GM18505 (cell line): ENCODE results near the gene RPGR.

Experiments
- ATAC-seq: cut with Tn5 transposase; IDR thresholded peaks from one replicate; pipeline ENCODE4 v1.9.1; 2021; ENCODE audit not compliant: unreplicated experiment
- POLR2A ChIP-seq: IDR thresholded peaks from 4 replicates; pipeline ENCODE4 v1.6.1; 2011; ENCODE audit warnings: borderline replicate concordance; ENCODE audit not compliant: insufficient read depth, insufficient read length; ENCODE audit errors: extremely low read depth

Gene RPGR

GRCh38 chrX:38342853-38343778 is 15.8 kb upstream of the RPGR start:
- no peak for ATAC-seq
- TF ChIP-seq POLR2A = no peak

- no peak for TF ChIP-seq POLR2A
- ATAC-seq = no peak
Observed at GRCh38 chrX:38341442-38341841, 14.1 kb upstream of the RPGR start.

GRCh38 chrX:38336538-38337240 is 9.4 kb upstream of the RPGR start:
- ATAC-seq = no peak

GRCh38 chrX:38335382-38335781 is 8.1 kb upstream of the RPGR start:
- no peak for TF ChIP-seq POLR2A
- ATAC-seq = no peak

More at GRCh38 chrX:38336538-38337240, 9.4 kb upstream of the RPGR start:
- TF ChIP-seq POLR2A = no peak

GRCh38 chrX:38332505-38332904 is 5.2 kb upstream of the RPGR start:
- TF ChIP-seq POLR2A = no peak
- peak; percentile 64 for ATAC-seq

- no peak for TF ChIP-seq POLR2A
- ATAC-seq = no peak
Observed at GRCh38 chrX:38327775-38328081, 419 bp upstream of the RPGR start.

- TF ChIP-seq POLR2A = no peak
- no peak for ATAC-seq
Observed at GRCh38 chrX:38326086-38326485, 1.2 kb downstream of the RPGR start.

- no peak for ATAC-seq
- no peak for TF ChIP-seq POLR2A
Observed at GRCh38 chrX:38320819-38321218, 6.5 kb downstream of the RPGR start.

- no peak for TF ChIP-seq POLR2A
- ATAC-seq = no peak
Observed at GRCh38 chrX:38318606-38319005, 8.7 kb downstream of the RPGR start.

- TF ChIP-seq POLR2A = no peak
- ATAC-seq = no peak
Observed at GRCh38 chrX:38318196-38318595, 9.1 kb downstream of the RPGR start.

- TF ChIP-seq POLR2A = no peak
- ATAC-seq = no peak
Observed at GRCh38 chrX:38315186-38315585, 12.1 kb downstream of the RPGR start.

GRCh38 chrX:38313190-38313589 is 14.1 kb downstream of the RPGR start:
- ATAC-seq = no peak
- TF ChIP-seq POLR2A = no peak

- no peak for ATAC-seq
- no peak for TF ChIP-seq POLR2A
Observed at GRCh38 chrX:38312436-38312835, 14.9 kb downstream of the RPGR start.

GRCh38 chrX:38311743-38312142 is 15.6 kb downstream of the RPGR start:
- ATAC-seq = no peak
- no peak for TF ChIP-seq POLR2A
